Stimulated activated CD8-positive, alpha-beta memory T cell treated with anti-CD3 and anti-CD28 coated beads, Interleukin-7, amount 100 ng/mL, for 48 hours (primary cell): ENCODE measurements around the gene MXI1.

Experiments
- DNase-seq, 2 donors: peaks; one replicate each; pipeline ENCODE4 v3.0.0-alpha.2; 2020; ENCODE audit warnings: low read depth in 1 of 2; ENCODE audit errors: extremely low read depth in 1 of 2

Gene MXI1

DNA sequence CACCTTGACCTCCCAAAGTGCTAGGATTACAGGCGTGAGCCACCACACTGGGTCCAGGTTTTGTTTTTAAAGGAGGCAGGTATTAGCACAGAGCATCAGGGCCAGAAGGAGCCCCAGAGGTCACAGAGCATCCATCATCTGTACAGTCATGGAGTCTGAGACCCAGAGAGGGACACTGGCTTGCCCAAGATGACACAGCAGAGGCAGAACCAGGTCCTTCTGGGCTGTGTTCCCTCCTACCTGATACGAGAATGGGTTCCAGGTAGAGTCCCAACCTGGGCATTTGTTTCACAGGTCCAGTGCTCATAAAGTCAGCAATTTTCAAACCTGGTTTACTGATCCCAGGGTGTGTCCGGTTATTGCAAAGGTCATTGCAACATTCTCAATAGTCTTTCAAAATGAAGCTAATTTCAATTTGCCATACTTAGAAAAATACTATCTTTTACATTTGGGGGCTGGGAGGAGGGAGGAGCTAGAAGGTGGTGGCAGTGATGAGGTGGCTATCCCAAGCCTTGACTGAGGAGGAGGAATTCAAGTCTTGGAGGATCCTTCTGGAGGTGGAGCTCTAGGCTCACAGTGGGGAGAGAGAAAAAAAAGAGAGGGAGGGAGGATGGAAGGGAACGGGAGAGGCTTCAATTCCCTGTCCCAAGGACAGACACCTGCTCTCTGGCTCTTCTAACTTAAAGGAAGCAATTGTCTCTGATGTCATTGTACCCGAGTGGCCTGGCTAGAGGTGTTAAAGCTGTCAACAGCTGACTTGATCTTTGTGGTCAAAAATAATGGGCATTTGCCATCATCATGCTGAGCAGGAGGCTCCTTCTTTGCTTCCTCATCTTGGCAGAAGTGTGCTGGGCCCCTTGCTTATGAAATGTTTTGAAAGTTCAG is 8.1 kb downstream of the MXI1 start:
- DNase-seq = no peak

GRCh38 chr10:110216240-110216639 is 8.8 kb downstream of the MXI1 start:
- DNase-seq = no peak

GRCh38 chr10:110216942-110217661 is 9.7 kb downstream of the MXI1 start:
- no peak for DNase-seq

DNA sequence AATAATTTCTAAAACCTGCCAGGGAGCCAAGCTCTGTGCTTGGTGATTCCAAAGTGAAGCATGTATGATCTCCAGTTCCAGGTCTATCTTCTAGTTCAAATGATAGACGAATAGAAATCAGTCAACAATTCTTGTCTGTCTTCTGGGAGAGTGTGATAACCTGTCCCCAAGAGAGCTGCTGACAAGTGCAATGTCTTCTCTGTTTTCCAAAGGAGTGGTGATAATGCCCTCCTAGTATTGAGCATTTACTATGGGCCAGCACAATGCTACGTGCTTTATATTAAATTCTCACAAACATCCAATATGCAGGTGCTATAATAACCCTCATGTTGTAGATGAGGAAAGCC is 10.2 kb downstream of the MXI1 start:
- DNase-seq = no peak

DNA sequence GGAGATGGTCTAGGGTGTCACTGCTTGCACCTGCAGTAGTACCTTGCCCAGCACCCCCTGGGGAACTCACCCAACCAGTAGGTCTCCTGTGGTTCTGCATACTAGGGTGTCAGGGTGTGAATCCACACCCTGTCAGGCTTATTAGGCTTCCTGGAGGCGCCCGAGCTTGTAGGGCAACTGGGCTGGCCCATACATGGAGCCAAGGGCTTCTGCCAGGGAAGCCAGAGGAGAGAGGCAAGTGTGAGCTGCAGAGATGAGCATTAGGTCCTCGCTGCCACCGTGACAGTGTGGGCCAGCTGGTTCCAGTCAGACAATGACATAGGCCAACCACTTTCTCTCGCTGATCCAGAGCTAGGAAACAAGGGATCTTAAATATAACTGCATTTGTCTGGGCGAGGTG is 11.2 kb downstream of the MXI1 start:
- no peak for DNase-seq

GRCh38 chr10:110219884-110220283 is 12.5 kb downstream of the MXI1 start:
- no peak for DNase-seq

GRCh38 chr10:110220398-110220797 is 13.0 kb downstream of the MXI1 start:
- DNase-seq = no peak

DNA sequence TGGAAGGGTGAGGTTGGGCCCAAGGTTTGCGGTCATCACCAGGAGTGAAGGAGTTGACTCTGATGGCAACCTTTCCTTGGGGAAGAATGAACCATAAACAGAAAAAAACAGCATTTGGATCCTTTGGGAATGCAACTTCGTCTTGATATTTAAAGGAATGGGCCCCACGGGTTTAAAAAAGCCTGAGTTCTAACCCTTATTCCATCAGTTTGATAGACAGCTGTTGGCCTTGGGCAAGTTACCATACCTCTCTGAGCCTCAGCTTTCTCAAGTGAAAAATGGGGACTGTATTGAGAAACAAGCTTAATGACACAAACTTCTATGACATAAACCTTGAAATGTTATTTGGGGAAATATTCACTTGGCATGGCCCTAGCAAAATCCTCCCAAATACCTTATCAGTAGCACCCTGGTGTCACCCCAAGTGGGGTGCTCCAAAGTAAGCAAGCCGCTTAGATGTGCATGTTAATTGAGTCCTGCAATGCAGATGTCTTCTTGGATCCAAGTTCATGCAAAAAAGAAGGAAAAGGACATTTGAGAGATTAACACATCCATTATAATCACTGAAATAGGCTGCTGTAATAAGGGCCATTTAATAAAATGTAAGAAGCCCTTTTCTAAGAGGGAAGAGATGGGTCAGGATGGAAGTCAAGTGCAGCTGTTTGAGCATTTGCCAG is 13.8 kb downstream of the MXI1 start:
- DNase-seq = no peak

GRCh38 chr10:110221721-110222261 is 14.4 kb downstream of the MXI1 start:
- peak in 1 of 2 donors; percentile 81 for DNase-seq

GRCh38 chr10:110222641-110223297 is 15.4 kb downstream of the MXI1 start:
- no peak for DNase-seq

DNA sequence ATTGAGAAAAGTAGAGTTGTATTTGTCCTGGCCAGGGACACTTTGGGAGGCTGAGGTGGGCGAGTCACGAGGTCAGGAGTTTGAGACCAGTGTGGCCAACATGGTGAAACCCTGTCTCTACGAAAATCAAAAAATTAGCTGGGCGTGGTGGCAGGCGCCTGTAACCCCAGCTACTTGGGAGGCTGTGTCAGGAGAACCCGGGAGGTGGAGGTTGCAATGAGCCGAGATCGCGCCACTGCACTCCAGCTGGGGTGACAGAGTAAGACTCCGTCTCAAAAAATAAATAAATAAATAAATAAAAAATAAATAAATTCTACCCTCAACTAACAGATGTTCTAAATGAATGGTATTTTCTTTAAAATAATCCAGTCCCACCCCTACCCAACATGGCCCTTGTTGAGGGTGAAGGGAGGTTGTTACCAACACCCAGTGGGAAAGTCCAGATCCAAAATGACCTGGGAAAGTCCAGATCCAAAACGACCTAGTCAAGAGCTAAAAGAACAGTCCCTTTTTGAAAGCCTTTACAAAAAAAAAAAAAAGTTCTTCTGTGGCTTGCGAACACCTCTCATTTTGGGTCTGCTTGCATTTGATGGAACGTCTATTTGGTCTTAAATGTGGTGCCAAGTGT is 16.0 kb downstream of the MXI1 start:
- no peak for DNase-seq

- DNase-seq = no peak
Measured at GRCh38 chr10:110224992-110225391, 17.6 kb downstream of the MXI1 start.

- DNase-seq = no peak
Measured at GRCh38 chr10:110225441-110225755, 18.0 kb downstream of the MXI1 start.

GRCh38 chr10:110225756-110226542 is 18.5 kb downstream of the MXI1 start:
- DNase-seq = peak; percentile 65 to 76

DNA sequence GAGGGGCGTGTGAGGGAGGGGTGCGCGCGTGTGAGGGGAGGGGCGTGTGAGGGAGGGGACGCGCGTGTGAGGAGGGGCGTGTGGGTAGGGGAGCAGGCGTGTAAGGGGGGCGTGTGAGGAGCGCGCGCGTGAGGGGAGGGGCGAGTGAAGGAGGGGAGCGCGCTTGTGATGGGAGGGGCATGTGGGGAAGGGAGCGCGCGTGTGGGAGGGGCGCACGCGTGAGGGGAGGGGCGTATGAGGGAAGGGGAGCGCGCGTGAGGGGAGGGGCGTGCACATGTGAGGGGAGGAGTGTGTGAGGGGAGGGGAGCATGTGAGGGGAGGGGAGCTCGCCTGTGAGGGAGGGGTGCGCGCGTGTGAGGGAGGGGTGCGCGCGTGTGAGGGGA is 19.1 kb downstream of the MXI1 start:
- DNase-seq = peak in 1 of 2 donors; percentile 69

GRCh38 chr10:110226926-110227641 is 19.7 kb downstream of the MXI1 start:
- no peak for DNase-seq

- DNase-seq = no peak
Measured at GRCh38 chr10:110228066-110228465, 20.7 kb downstream of the MXI1 start.

DNA sequence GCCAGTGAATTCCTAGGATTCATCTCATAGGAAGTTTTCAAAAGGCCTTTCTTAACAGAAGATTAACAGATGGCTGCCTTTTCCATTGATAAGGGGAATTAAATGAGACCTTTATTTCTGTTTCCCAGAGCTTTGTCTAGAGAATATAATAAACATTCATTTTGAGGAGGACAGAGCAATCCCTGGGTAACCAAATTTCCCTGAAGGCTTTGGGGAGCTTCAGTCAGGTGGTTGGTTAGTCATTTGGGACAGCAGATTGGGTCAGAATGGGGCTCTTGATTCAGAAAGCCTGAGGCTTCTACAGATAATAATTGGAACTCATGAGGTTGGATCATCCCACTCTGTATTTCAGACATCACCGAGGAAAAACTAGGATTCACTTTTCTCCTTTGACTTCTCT is 21.8 kb downstream of the MXI1 start:
- no peak for DNase-seq

GRCh38 chr10:110233846-110234245 is 26.4 kb downstream of the MXI1 start:
- no peak for DNase-seq
